Activated CD4-positive, alpha-beta T cell treated with anti-CD3 and anti-CD28 coated beads for 36 hours (primary cell): ENCODE results near the gene IP6K3. TPM values are rescaled to one million over a fixed set of nuclear protein-coding genes. Genes with fewer than 3 reads are reported as not detected.

Experiments used
- ATAC-seq: fragments of 200-7000 bp; cut with Tn5 transposase; one replicate; pipeline ENCODE4 v1.10.0; 2021; ENCODE audit warnings: mild to moderate bottlenecking, moderate library complexity
- CTCF ChIA-PET: fragments of 350-600 bp; sonication (Branson Sonifier 250); formaldehyde crosslinking; loops from one replicate; lab custom pipeline; 2021; ENCODE audit warnings: antibody characterized with exemption; lab: Charles Lee
- POLR2A ChIA-PET: fragments of 350-600 bp; sonication (Branson Sonifier 250); formaldehyde crosslinking; loops from one replicate; lab custom pipeline; 2021; ENCODE audit warnings: antibody characterized with exemption, inconsistent platforms; lab: Charles Lee
- DNase-seq: peaks from one replicate; pipeline ENCODE4 v3.0.0-alpha.2; 2020
- H3K27ac Mint-ChIP-seq: one replicate; pipeline ENCODE4 v1.8.0; 2021; ENCODE audit warnings: mixed read lengths
- H3K27me3 Mint-ChIP-seq: one replicate; pipeline ENCODE4 v1.8.0; 2021; ENCODE audit warnings: mixed read lengths
- H3K36me3 Mint-ChIP-seq: one replicate; pipeline ENCODE4 v1.8.0; 2021; ENCODE audit warnings: low read depth, mixed read lengths
- H3K4me1 Mint-ChIP-seq: one replicate; pipeline ENCODE4 v1.8.0; 2021; ENCODE audit warnings: mixed read lengths
- H3K4me3 Mint-ChIP-seq: one replicate; pipeline ENCODE4 v1.8.0; 2021; ENCODE audit warnings: mild to moderate bottlenecking, moderate library complexity, mixed read lengths
- H3K9me3 Mint-ChIP-seq: one replicate; pipeline ENCODE4 v1.8.0; 2021; ENCODE audit warnings: low read depth, mixed read lengths
- intact Hi-C, 2 experiments: fragments of 100-400 bp; cut with DNase I in 1 of 2; cut with micrococcal nuclease in 1 of 2; formaldehyde crosslinking; loops; one replicate each; pipeline versions ENCODE4 v1.14.2 to v1.15.1; 2022 to 2024; cut with DNase I, micrococcal nuclease
- total RNA-seq, 2 experiments: library from RNA; stranded (reverse); gene quantifications; one replicate each; pipeline ENCODE4 v1.2.3, GENCODE V29; 2021

The IP6K3 gene
- total RNA-seq, 2 experiments from 2014 or later, result not detected

DNA sequence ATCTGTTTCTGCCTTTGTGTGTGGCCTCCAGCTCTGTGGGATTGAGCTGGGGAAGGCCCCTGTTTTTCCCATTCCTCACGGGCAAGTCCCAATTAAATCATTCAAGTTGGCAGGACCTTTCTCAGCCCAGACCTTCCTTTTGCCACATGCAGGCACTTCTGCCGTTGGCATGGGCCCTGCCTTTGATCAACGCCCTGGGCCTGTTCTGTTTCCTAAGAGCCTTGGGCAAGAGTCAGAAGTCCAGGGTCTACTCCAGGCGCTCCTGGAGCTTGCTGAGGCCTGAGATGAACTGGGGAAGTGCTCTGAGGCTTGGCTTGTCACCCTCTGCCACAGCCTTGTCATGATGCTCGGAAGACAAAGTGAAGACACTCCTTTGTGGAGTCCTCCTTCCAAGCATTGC lies 7.1 kb downstream of the IP6K3 start:
- POLR2A ChIA-PET, result no interaction called here
- ATAC-seq, result no peak
- CTCF ChIA-PET, result interaction anchor here (0.6 to 0.7 kb wide), 2 partner anchors 8 to 416 kb away, joined by 3 to 4 read pairs; no protein-coding TSS in a partner anchor
- Mint-ChIP-seq H3K27ac (no peak overlapping the region), H3K4me1 (no peaks in the 10 kb centered on the region), H3K27me3 (no peaks in the 10 kb centered on the region), H3K9me3 (no peaks in the 10 kb centered on the region), H3K36me3 (no peaks in the 10 kb centered on the region), H3K4me3 (no peak overlapping the region)
- no peak for DNase-seq
- intact Hi-C loops, result no loop called here

DNA sequence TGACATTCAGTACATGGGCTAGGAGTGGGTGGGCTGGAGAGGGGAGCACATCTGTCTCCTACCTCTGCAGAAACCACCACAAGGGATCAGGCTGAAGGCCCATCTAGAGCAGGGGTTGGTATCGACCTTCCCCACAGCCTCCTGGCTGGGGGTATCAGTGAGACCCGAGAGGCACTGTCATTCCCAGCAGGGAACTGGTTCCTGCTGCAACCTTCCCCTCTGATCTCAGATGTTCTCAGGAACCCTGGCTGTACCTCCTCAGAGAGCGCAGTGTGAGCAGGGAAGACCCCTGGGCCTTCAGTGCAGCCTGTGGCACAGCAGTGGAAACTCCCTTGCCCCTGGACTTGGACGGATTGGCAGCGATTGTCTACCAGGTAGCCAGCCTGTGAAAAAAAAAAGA lies 7.8 kb downstream of the IP6K3 start:
- no peaks in the 10 kb centered on the region for H3K9me3 Mint-ChIP-seq
- no peak overlapping the region for H3K27ac Mint-ChIP-seq
- ChIA-PET CTCF (no interaction called here), POLR2A (no interaction called here)
- intact Hi-C loops, result no loop called here
- no peak for DNase-seq
- no peaks in the 10 kb centered on the region for H3K36me3 Mint-ChIP-seq
- no peak overlapping the region for H3K4me3 Mint-ChIP-seq
- no peak for ATAC-seq
- no peaks in the 10 kb centered on the region for H3K27me3 Mint-ChIP-seq
- no peaks in the 10 kb centered on the region for H3K4me1 Mint-ChIP-seq

DNA sequence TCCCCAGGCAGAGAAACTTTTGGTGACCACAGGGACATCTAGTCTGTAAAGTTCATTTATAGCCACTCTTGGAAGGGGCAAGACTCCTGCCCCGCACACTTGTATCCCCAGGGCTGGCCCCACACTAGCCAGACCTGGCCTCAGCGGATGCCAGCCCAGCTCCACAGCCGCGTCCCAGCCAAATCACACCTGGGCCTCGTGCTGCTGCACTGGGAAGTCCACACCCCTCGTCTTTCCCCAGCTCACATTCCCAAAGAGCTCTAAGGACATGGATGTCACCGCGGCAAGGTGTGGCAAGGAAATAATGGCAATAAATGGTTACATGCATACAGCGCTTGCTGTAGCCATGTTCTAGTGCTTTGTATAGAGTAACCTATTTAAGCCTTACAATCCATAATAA lies 8.6 kb downstream of the IP6K3 start:
- ChIA-PET CTCF (no interaction called here), POLR2A (no interaction called here)
- Mint-ChIP-seq H3K27ac (no peak overlapping the region), H3K27me3 (no peaks in the 10 kb centered on the region), H3K36me3 (no peaks in the 10 kb centered on the region), H3K4me3 (no peak overlapping the region), H3K4me1 (no peaks in the 10 kb centered on the region), H3K9me3 (no peaks in the 10 kb centered on the region)
- DNase-seq (no peak), ATAC-seq (no peak)
- intact Hi-C loops, result no loop called here

- no peaks in the 10 kb centered on the region for H3K9me3 Mint-ChIP-seq
- no peaks in the 10 kb centered on the region for H3K36me3 Mint-ChIP-seq
- ATAC-seq (no peak), DNase-seq (no peak)
- H3K27ac Mint-ChIP-seq, result no peak overlapping the region
- ChIA-PET CTCF (interaction anchor here (1.0 kb wide), 1 partner anchor 14 kb away, joined by 3 read pairs; no protein-coding TSS in a partner anchor), POLR2A (no interaction called here)
- no peak overlapping the region for H3K4me3 Mint-ChIP-seq
- H3K27me3 Mint-ChIP-seq, result no peaks in the 10 kb centered on the region
- H3K4me1 Mint-ChIP-seq, result no peaks in the 10 kb centered on the region
- intact Hi-C loops, result no loop called here
Observed at GRCh38 chr6:33737267-33738026, 9.3 kb downstream of the IP6K3 start.

- no peaks in the 10 kb centered on the region for H3K27me3 Mint-ChIP-seq
- intact Hi-C loops, result no loop called here
- ATAC-seq (no peak), DNase-seq (no peak)
- no peaks in the 10 kb centered on the region for H3K36me3 Mint-ChIP-seq
- ChIA-PET POLR2A (no interaction called here), CTCF (no interaction called here)
- H3K4me1 Mint-ChIP-seq, result no peaks in the 10 kb centered on the region
- H3K9me3 Mint-ChIP-seq, result no peaks in the 10 kb centered on the region
- no peak overlapping the region for H3K4me3 Mint-ChIP-seq
- H3K27ac Mint-ChIP-seq, result no peak overlapping the region
Observed at GRCh38 chr6:33735216-33735615, 11.5 kb downstream of the IP6K3 start.

DNA sequence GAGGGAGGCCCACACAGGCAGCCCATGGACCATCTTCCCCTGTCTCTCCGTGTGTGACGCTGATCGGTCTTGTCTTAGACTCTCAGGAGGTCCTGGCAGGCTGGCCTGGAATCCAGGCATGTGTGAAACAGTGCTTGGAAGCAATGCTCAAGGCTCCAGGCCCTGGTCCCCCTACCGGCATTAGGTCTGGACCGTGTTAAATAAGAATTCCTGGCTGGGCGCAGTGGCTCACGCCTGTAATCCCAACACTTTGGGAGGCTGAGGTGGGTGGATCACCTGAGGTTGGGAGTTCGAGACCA lies 13.0 kb downstream of the IP6K3 start:
- CTCF ChIA-PET, result no interaction called here
- H3K4me3 Mint-ChIP-seq, result no peak overlapping the region
- H3K27me3 Mint-ChIP-seq, result no peaks in the 10 kb centered on the region
- H3K4me1 Mint-ChIP-seq, result no peaks in the 10 kb centered on the region
- H3K36me3 Mint-ChIP-seq, result no peaks in the 10 kb centered on the region
- POLR2A ChIA-PET, result no interaction called here
- ATAC-seq (no peak), DNase-seq (no peak)
- intact Hi-C loops, result no loop called here
- H3K27ac Mint-ChIP-seq, result no peak overlapping the region
- no peaks in the 10 kb centered on the region for H3K9me3 Mint-ChIP-seq

DNA sequence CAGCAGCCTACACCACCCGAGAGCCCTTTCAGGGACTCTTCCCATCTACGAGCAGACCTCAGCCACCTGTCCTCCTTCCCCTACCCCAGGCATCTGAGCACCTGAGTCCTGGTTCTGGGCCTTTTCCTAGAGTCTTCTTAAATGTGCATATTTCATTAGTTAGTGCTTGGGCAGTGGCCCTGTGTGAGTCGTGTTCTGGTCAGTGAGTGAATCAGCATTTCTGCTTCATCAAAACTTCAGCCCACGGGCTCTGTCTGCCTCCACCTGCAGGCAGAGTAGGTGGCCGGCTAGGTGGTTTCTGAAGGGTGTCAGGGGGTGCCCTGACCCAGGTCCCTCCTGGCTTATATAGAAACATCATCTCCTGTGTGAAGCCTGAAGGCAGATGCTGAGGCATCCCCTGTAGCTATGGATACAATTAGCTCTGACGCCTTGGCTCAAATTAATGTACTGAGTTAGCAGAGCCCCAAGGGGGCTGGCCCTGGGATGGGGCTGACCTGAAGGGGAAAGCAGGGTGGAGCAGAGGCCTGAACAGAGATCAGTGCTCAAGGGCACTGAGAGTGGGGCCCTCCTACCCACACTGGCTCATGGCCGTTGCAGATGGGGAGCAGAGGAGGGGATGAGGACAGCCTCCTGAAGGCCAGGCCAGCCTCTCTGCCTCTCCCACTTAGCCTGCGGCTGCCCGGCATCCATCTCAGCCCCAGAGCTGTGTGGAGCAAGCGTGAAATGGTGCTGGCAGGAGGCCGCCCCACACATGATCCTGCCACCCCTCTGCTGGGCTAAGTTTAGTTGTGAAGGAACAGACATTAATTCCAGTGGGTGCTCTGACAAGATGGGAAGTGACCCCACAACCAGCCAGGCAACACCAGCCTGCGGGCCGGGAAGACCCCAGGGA lies 13.6 kb downstream of the IP6K3 start:
- intact Hi-C loops, result no loop called here
- Mint-ChIP-seq H3K36me3 (no peaks in the 10 kb centered on the region), H3K27me3 (no peaks in the 10 kb centered on the region), H3K9me3 (no peaks in the 10 kb centered on the region), H3K4me3 (no peak overlapping the region), H3K27ac (no peak overlapping the region), H3K4me1 (no peaks in the 10 kb centered on the region)
- CTCF ChIA-PET, result interaction anchor here (0.6 kb wide), 1 partner anchor 75 kb away, joined by 3 read pairs; no protein-coding TSS in a partner anchor
- ATAC-seq, result no peak
- POLR2A ChIA-PET, result no interaction called here
- no peak for DNase-seq

DNA sequence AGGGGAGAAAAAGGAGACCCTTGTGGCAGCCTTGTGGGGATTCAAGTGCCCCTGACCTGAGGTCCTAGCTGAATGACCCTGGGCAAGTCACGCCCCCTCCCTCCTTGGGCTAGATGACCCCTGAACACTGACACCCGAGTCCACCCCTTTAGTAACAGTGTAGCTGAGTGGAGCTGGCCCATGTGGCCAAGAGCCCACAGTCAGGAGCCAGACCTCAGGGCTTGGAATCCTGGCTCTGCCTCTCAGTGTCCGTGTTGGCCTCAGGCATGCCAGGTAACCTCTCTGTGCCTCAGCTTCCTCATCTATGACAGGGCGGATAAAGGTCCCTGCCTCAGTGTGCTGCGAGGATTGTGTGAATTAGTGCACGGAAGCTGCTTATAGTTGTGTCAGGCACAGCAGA lies 14.3 kb downstream of the IP6K3 start:
- Mint-ChIP-seq H3K9me3 (no peaks in the 10 kb centered on the region), H3K27ac (no peak overlapping the region), H3K4me1 (no peaks in the 10 kb centered on the region), H3K4me3 (no peak overlapping the region), H3K36me3 (no peaks in the 10 kb centered on the region), H3K27me3 (no peaks in the 10 kb centered on the region)
- intact Hi-C loops, result no loop called here
- no peak for DNase-seq
- ChIA-PET POLR2A (no interaction called here), CTCF (interaction anchor here (0.6 kb wide), 1 partner anchor 76 kb away, joined by 3 read pairs; no protein-coding TSS in a partner anchor)
- ATAC-seq, result no peak

DNA sequence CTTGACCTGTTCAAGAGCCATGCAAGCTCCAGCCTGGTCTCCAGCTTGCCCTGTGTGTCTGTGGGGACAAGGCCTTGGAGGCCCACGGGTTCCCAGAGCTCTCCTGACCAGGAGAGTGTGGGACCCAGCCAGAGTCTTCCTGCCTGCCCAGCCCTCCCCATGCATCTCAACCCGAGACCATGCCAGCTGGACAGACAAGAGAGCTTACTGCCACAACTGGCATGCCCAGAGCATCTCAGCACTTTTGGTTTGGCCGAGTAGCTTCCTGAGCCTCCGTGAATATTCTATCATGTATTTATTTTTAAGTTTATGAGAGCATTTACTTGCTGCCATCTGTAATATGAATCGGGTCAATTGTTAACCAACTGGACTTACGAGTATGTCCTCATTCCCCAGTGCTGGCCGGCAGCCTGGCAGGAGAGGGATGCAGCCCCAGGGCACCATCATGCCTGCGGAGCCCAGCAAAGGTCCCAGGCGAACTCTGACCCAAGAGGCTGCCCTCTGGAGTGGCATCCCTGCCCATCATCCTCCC lies 14.9 kb downstream of the IP6K3 start:
- DNase-seq (no peak), ATAC-seq (no peak)
- no peak overlapping the region for H3K27ac Mint-ChIP-seq
- H3K27me3 Mint-ChIP-seq, result no peaks in the 10 kb centered on the region
- POLR2A ChIA-PET, result no interaction called here
- intact Hi-C loops, result no loop called here
- H3K36me3 Mint-ChIP-seq, result no peaks in the 10 kb centered on the region
- H3K9me3 Mint-ChIP-seq, result no peaks in the 10 kb centered on the region
- CTCF ChIA-PET, result interaction anchor here (0.7 kb wide), 2 partner anchors 8 to 10 kb away, joined by 3 read pairs; no protein-coding TSS in a partner anchor
- H3K4me3 Mint-ChIP-seq, result no peak overlapping the region
- H3K4me1 Mint-ChIP-seq, result no peaks in the 10 kb centered on the region

- Mint-ChIP-seq H3K9me3 (no peaks in the 10 kb centered on the region), H3K4me3 (no peak overlapping the region), H3K27ac (no peak overlapping the region), H3K36me3 (no peaks in the 10 kb centered on the region), H3K4me1 (no peaks in the 10 kb centered on the region), H3K27me3 (no peaks in the 10 kb centered on the region)
- ChIA-PET CTCF (no interaction called here), POLR2A (no interaction called here)
- ATAC-seq, result no peak
- DNase-seq, result no peak
- intact Hi-C loops, result no loop called here
Observed at GRCh38 chr6:33731035-33731434, 15.7 kb downstream of the IP6K3 start.

GRCh38 chr6:33730611-33731010 lies 16.1 kb downstream of the IP6K3 start:
- ChIA-PET CTCF (no interaction called here), POLR2A (no interaction called here)
- intact Hi-C loops, result no loop called here
- Mint-ChIP-seq H3K36me3 (no peaks in the 10 kb centered on the region), H3K27ac (no peak overlapping the region), H3K4me3 (no peak overlapping the region), H3K27me3 (no peaks in the 10 kb centered on the region), H3K9me3 (no peaks in the 10 kb centered on the region), H3K4me1 (no peaks in the 10 kb centered on the region)
- DNase-seq (no peak), ATAC-seq (no peak)

- H3K27ac Mint-ChIP-seq, result no peak overlapping the region
Observed at GRCh38 chr6:33729059-33729458, 17.6 kb downstream of the IP6K3 start.

More at GRCh38 chr6:33729059-33729458, 17.6 kb downstream of the IP6K3 start:
- ChIA-PET POLR2A (no interaction called here), CTCF (no interaction called here)
- DNase-seq (no peak), ATAC-seq (no peak)
- Mint-ChIP-seq H3K9me3 (no peaks in the 10 kb centered on the region), H3K36me3 (no peaks in the 10 kb centered on the region), H3K4me3 (no peak overlapping the region), H3K27me3 (no peaks in the 10 kb centered on the region), H3K4me1 (peaks cover 11% of the 10 kb centered on the region)
- intact Hi-C loops, result no loop called here
